HG03457 (cell line): ENCODE measurements around the gene LMBR1.
A peak's percentile ranks its signal among the peaks of the same experiment; 100 is the strongest.
"Not testable (repeated sequence)": the region's sequence is repeated elsewhere in the genome, so short reads cannot be mapped to it uniquely, and the experiment has no call there.

Experiments used
- ATAC-seq: cut with Tn5 transposase; IDR thresholded peaks from one replicate; pipeline ENCODE4 v1.9.1; 2021; ENCODE audit warnings: moderate number of reproducible peaks; ENCODE audit not compliant: unreplicated experiment

LMBR1 gene

DNA sequence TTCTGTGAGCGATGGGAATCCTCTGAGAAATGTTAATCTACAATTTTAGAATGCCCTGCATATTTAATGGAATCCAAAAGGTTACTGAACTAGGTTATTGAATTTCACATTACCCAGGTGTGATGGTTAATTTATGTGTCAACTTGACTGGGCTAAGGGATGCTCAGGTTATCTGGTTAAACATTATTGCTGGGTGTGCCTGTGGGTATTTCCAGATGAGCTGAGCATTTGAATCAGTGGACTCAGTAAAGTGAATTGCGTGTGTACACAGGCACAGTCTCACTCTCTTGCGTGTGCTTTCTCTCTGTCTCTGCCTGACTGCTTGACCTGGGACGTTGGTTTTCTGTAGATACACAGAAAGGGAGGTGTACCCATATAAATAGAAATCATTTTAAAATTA lies 230.7 kb downstream of the LMBR1 start:
- peak; percentile 56 for ATAC-seq

DNA sequence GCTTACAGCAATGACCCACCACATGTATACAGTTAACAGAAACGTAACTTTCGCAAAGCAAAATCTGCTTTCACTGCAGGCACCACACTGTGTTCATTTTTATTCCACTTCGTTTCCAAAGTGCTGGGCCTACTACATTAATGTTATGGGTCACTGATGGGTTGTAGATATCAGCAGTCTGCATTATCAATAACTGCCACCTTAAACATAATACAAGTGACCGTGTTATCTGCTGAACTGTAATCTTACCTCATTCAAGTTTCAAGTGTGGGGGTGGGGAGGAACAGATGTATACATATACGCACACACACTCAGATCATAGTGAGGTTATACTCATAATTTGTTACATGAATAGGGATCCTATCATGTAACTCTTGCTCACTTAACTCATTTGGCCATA lies 231.3 kb downstream of the LMBR1 start:
- ATAC-seq: no peak

DNA sequence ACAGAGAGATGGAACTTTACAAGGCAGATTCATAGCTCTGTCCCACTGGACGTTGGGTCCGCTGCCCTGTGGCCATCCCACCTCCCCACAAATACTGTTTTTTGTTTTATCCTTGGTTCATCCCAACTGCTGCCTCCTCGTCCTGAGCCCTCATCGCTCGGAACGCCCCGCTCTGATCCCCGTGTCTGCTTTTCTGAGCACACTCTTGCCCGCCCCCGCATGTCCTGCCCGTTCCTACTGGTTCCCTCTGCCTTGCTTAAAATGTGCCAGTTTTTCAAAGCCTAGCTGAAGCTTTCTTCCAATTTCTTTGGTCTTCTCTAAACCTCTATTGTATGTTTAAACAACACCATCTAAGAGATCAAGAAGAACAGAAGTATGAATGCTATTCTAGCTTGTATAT lies 233.0 kb downstream of the LMBR1 start:
- ATAC-seq: no peak

DNA sequence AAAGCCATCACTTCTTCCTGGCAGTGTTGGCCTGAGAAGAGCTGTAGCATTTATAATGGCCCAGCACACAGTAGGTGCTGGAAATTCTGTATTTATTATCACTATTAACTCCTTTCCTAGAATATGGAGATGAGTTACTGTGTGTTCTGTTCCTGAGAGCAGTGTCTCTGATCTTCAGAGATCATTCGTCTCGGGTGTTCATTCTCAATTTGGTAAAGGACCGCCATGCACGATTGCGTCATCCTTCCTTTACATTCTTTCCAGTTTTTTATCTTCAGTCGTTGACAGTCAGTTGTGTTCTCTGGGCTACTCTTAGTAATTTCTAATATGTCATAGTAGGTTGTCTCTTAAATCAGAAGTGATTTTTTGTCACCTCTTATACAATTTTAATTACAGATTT lies 233.8 kb downstream of the LMBR1 start:
- no peak for ATAC-seq

DNA sequence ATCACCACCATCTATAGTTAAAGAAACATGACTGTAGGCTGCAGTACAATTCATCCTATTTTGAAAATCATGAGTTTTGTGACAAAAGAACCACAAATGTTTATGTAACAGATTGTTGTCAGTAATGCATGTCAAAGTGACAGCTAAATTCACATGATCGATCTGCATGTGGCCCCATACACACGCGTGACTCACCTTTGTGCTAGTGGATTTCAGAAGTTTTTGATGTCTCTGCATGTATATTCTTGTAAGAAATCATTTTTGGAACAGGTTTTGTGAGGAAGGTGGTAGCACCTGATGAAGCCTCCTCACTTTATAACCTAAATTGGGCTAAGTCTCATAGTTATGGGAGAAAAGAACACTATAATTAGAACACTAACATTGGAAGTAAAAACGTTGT lies 235.3 kb downstream of the LMBR1 start:
- no peak for ATAC-seq

DNA sequence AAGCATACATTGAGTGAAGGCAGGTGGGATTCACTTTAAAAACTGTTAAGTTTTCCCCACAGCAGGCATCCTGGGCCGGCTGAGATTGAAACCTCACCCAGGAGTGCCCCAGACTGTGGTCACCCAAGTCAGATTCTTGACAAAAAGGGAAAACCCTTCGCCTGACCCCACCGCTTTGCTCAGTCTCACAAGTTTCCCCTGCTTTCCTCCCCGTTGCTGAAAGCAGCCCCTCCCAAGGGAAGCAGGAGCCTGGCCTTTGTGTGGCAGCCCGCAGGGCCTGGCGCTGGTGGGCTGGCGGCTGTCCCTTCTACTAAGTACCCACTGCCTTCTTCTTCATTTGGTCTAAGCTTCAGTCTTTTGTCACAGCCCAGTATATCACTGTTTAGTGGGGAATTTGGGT lies 236.4 kb downstream of the LMBR1 start:
- ATAC-seq: no peak

DNA sequence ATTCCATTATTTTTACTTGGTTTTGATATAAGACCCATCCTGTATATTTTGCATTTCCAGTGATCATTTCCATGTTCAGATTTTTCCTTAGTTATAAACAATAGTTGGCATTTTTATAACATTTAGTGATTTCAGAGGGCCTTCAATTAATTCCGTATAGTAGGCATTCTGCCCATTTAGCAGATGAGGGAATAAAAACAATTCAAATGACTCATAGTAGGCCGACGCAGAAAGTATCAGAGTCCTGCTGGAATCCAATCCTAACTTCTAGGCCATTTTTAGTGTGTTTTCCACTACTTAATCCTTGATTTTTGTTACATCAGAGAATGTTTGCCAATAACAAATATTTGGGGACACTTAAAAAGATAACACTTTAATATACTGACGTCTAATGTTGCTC lies 237.0 kb downstream of the LMBR1 start:
- ATAC-seq: no peak

DNA sequence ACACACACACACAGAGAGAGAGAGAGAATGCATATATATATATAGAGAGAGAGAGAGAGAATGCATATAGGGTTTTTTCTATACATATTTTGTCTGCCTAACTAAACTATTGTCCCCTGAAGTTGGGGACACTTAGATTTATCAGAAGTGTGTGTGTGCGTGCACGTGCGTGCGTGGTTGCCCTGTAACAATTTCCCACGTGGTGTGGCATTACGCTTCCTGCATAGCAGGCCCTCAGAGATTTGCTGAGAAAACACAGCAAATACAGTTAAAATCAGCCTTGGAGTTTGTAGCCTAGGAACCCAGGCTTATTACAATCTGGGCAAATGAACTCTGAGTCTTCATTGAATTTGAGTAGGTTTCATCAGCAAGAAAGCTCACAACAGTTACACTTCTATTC lies 237.7 kb downstream of the LMBR1 start:
- no peak for ATAC-seq

DNA sequence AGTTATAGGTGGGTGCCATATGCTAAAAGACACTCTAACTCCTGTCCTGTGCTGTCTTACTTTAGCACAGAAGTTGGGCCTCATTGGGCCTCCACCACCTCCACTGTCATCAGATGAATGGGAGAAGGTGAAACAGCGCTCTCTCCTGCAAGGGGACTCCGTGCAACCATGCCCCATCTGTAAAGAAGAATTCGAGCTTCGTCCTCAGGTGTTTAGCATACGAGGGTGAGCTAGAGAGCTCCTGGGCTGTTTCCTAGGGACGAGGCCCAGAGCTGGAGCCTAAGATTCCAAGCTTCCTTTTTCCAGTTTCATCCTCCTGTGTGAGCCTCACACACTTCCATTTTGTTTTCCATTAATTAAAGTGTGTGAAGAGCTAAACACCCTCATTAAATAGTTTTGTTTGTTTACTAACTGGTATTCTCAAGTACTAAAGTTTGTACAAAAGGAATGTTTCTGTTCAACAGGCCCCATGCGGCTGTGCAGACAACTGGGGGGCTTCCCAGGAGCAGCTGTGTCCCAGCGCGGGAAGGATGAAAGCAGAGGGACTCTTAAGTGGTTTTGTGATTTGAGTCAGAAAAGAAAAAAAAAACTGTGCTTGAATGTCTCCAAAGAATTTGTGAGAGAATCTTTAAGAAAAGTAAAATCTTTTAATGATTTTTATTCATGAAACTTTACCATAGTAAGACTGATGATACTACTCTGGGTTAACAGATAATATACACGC lies 238.3 kb downstream of the LMBR1 start:
- no peak for ATAC-seq

DNA sequence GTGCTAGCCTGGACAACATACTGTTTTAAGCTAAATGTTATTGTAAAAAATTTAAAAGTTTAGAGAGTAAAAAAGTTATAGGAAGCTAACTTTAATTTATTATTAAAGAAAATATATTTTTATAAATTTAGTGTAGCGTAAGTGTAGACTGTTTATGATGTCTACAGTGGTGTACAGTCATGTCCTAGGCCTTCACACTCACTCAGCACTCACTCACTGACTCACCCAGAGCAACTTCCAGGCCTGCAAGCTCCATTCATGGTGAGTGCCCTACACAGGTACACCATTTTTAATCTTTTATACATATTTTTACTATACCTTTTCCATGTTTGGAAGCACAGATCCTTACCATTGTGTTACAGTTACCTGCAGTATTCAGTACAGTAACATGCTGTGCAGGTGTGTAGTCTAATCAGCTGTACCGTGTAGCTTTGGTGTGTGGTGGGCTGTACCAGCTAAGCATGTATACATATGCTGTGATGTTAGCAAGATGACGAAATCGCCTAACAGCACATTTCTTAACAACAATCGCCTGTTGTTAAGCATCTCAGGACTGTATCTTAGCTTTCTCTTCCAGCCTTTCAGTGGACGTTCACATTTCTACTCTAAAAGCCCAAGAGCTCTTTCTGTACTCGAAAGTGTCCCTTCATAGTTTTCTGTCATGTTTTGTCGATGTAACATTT lies 240.0 kb downstream of the LMBR1 start:
- no peak for ATAC-seq

DNA sequence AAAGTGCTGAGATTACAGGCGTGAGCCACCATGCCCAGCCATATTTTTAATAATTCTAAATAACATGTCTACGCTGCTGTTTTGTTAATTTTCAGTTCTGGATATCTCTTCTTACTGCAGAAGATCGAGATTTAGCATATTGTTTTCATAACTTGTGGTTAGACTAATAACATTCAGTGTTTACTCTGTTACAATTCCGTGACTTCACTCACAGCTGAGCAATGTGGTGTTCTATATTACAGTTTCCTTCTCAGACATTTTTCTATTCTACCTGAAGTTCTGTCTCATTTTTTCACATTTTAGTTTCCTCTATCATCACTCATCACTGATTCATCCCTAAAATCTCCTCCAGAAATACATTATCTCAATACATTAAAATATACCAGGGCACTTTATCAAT lies 241.5 kb downstream of the LMBR1 start:
- ATAC-seq: no peak

DNA sequence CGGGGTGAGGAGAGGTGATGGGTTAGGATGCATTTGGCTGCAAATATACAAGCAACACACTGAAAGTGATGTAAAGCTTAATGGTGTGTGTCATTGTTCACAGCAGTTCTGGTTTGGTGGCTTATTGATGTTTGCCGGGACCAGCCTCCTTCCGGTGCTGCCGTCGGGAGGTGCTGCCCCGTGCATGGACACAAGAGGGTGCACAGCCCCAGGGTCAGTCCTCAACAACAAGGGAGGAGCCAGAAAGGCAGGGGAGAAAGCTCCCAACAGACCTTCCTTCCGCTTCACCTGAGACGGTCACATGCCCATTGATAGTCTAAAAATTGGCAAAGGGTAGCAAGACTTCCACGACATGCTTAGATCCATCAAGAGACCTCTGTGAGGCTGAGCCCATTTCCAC lies 242.9 kb downstream of the LMBR1 start:
- no peak for ATAC-seq

DNA sequence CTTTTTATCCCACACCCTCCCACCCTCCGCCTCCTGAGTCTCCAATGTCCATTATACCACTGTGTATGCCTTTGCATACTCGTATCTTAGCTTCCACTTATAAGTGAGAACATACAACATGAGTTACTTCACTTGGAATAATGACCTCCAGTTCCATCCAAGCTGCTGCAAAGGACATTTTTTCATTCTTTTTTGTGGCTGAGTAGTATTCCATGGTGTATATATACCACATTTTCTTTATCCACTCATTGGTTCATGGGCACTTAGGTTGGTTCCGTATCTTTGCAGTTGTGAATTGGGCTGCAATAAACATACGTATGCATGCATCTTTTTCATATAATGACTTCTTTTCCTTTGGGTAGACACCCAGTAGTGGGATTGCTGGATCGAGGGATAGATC lies 245.7 kb downstream of the LMBR1 start:
- ATAC-seq: not testable (repeated sequence)

DNA sequence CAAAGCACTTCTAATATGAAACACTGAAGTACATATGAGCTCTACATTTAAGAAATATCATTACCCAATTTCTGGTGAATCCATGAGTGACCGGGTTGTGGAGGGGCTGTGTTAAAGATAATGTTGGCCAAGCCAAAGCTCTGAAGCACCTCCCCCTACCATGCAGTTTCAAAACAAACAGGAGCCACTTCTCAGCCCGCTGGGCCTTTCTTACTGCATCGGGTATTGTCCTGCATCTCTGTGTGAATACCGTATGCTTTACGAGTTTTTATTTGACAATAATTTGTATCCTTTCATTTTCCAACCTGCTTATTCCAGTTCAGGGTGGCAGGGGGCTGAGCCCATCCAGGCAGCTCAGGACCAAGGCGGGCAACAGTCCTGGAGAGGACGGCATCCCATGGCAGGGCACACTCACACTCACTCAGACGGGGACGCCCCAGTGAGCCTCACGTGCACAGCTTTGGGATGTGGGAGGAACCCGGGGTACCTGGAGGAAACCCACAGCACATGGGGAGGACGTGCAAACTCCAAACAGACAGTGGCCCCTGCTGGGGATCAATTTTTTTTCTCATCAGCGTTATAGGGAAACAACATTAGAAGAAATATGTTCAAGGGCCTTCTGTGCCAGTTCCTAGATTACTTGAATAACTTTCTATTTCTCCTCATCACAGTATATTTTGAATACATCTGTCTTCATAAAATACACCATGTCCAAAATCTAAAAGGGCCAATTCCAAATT lies 250.5 kb downstream of the LMBR1 start:
- ATAC-seq: no peak

DNA sequence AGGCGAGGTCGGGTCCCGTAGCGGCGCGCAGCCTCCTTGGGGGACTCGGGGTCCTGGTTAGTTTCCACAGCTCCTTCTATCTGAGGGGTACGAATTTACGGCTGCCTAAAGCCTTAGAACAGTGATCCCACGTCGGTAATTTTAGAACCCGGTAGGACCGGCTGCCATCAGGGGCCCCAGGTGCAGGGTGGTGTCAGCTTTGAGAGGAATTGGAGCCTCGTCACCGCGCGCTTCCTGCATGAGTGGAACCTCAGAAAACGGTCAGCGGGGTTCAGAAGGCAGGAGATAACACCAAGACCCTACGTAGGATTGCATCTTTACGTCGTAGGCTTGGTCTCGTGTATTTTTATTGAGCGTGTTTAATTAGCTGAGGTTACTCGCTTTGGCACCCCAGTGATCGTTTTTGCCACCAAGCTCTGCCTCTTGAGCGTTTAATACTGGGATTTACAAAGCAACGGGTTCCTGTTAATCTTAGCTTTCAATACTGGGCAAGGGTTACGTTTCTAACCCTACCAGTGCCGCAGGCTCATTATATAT lies 252.0 kb downstream of the LMBR1 start:
- peak; percentile 47 for ATAC-seq

DNA sequence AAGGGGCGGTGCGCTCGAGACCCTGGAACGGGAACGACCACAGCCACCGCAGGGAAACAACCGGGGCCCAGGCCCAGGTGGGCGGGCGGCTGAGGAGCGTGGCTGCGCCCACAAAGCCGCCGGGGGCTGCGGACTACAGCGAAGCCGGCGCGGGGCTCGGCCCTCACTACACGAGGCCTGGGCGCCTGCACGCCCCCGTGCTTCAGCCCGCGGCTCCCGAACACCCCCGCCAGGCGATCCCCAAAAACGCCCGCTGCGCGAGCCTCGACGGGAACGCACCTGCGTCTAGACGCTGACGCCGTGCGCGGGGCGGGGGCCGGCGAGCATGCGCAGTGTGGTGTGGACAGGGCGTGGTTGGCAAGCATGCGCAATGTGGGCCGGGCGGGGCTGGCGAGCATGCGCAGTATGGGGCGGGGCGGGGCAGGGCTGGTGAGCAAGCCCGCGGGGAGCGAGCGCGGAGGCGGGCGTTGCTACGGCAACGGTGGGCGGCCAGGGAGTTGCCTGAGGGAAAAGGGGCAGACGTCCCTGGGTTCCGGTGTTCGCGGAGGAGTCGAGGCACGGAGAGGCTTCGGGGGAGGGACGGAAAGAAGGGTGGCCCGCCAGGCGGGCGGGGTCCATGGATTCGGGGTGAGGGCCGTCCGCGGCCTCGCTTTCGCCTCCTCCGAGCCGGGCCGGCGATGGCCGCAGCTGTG lies 252.6 kb downstream of the LMBR1 start, which contains the start of gene RNF32:
Gene RNF32, plus strand, starts transcription at position 518 of the 692 bp plus-strand sequence. CDS start 3,104 bp downstream, outside the sequence.
- peak; percentile 58 for ATAC-seq

DNA sequence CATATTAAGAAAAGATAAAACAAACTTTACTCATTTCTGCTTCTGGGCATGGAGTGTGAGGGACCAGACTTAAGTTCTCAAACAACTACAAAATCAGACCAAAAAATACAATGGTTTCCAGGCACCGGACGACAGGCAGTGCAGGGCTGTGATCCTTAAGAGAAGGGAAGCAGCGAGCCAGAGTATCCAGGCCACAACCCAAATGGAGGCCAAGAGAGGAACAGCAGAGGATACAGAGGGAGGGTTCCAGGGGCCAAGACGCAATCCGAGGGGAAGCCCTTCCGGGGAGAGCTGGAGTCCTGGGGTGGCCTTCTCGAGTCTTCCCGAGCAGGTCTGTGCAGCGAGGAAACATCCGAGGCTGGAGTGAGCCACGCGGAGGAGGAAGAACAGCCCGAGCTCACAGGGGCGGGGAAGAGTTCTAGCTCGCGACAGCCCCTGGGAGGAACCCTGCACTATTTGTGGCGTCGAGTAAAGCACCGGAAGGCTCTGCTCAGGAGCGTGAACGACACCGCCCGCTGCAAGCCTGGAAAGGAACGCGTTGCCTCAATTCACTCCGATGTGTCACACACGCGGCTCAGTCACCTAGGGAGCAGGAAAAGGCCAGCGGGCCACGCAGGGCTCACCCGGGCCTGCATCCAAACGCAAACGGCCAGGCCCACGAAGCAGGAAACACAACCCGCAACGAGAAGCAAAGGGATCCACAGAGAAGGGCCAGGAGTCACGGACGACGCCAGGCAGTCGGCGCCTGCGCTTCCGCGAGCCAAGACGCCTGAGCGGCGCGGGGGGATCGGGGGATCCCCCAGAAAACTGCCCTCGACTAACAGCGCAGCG lies 253.3 kb downstream of the LMBR1 start:
- ATAC-seq: no peak

DNA sequence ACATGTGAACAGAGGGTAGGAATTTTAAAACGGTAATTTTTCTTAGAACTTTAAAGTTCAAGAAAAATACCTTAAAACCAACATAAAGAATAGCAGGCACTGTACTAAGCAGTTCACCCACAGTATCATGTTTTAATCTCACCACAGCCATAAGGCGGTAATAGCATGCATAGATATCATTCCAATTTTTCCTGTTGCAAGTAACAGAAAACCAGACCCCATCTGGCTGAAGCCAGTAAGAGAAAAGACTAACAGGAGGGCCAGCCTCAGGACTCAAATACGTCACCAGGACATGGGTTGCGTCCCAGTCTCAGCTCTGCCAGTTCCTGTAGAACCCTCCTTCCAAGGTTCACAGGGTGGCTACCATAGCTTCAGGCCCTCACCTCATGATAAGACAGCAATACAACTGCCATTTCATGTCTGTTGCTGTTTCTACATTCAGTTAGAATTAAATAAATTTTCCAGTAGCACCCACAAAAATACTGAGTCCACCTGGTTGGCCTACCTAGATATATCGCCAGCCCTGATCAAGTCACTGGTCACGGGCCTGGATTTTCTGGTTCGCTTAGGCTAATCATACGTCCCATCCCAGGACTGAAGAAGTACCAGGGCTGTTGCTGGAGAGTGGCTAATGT lies 254.4 kb downstream of the LMBR1 start:
- no peak for ATAC-seq

DNA sequence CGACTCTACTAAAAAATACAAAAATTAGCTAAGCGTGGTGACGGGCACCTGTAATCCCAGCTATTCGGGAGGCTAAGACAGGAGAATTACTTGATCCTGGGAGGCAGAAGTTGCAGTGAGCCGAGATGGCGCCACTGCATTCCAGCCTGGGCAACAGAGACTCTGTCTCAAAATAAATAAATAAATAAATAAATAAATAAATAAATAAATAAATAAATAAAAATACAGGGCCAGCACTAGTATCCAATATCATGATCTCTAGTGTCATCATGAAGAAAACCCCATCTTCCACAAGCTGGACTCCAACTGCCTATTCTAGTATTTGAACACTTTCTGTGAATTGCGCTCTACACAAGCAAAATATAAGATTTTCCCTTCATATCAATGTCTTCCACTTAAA lies 255.9 kb downstream of the LMBR1 start:
- ATAC-seq: not testable (repeated sequence)
